ENCODE results near the gene RFNG. TPM values are rescaled to one million over a fixed set of nuclear protein-coding genes. Genes with fewer than 3 reads are reported as not detected.

RFNG gene
- total and polyA plus RNA-seq, 2 of the 13 experiments (the other 11 are each of a cell fraction or from before 2014, with no cell fraction given) = 61.4 to 64.0 TPM

- TF ChIP-seq SMAD9 (CRISPR knock-in tag; IDR thresholded peaks at IDR 0.05) (no peak), TIGD3 (CRISPR knock-in tag; IDR thresholded peaks at IDR 0.05; ENCODE audit: borderline replicate concordance) (no peak), PRPF4 (IDR thresholded peaks at IDR 0.05; ENCODE audit: low read depth, low read length, poor library complexity, severe bottlenecking) (no peak), ELF1 (CRISPR knock-in tag; IDR thresholded peaks at IDR 0.05) (no peak), ZBTB2 (CRISPR knock-in tag; IDR thresholded peaks at IDR 0.05; ENCODE audit: low read depth) (peak; percentile 80), ZKSCAN5 (CRISPR knock-in tag; IDR thresholded peaks at IDR 0.05) (no peak), RORA (CRISPR knock-in tag; IDR thresholded peaks at IDR 0.05) (no peak), ZNF670 (CRISPR knock-in tag; IDR thresholded peaks at IDR 0.05; ENCODE audit: borderline replicate concordance) (no peak; the same call in 1 of the 2 replicates), KLF12 (CRISPR knock-in tag; IDR thresholded peaks at IDR 0.05; ENCODE audit: borderline replicate concordance) (peak; percentile 77), FOXO4 (CRISPR knock-in tag; conservative IDR thresholded peaks at IDR 0.05) (no peak), ZBTB26 (CRISPR knock-in tag; IDR thresholded peaks at IDR 0.05; ENCODE audit: borderline replicate concordance) (no peak; the same call in 1 of the 2 replicates), GRHL1 (CRISPR knock-in tag; conservative IDR thresholded peaks at IDR 0.05) (no peak), ZBTB43 (CRISPR knock-in tag; conservative IDR thresholded peaks at IDR 0.05) (peak; percentile 86), TEAD2 (CRISPR knock-in tag; IDR thresholded peaks at IDR 0.05) (peak; percentile 24; the same call in 1 of the 2 replicates), HNRNPUL1 (IDR thresholded peaks at IDR 0.05; ENCODE audit: low read depth, low read length) (no peak; the same call in 1 of the 2 replicates), GLI4 (CRISPR knock-in tag; IDR thresholded peaks at IDR 0.05; ENCODE audit: borderline replicate concordance) (no peak), CBX1 (IDR thresholded peaks at IDR 0.05; ENCODE audit: low read depth) (peak; percentile 76), RCOR2 (CRISPR knock-in tag; IDR thresholded peaks at IDR 0.05) (no peak), HDAC6 (IDR thresholded peaks at IDR 0.05; ENCODE audit: low read depth, low read length) (no peak), ZNF558 (CRISPR knock-in tag; IDR thresholded peaks at IDR 0.05; ENCODE audit: borderline replicate concordance) (no peak; the same call in 1 of the 2 replicates)
These were observed 46.7 kb upstream of the RFNG start, which contains the start of gene FASN (continued) for GRCh38 chr17:82098169-82098938.
